ENCODE measurements around the gene SEMA5A.

- TF ChIP-seq CTCF (optimal IDR thresholded peaks at IDR 0.05 in 1 of 3, IDR thresholded peaks at IDR 0.05 in 1 of 3, conservative IDR thresholded peaks at IDR 0.05 in 1 of 3; ENCODE audit: extremely low read depth in 1 of 3, insufficient read depth in 2 of 3, low read length in 3 of 3) (no peak), EZH2 (IDR thresholded peaks at IDR 0.05; ENCODE audit: low read length) (no peak)
Measured at GRCh38 chr5:9589049-9589835, 43.4 kb upstream of the SEMA5A start.

Data from keratinocyte (primary cell).